ENCODE results near the gene DHRS7.

DHRS7 gene

DNA sequence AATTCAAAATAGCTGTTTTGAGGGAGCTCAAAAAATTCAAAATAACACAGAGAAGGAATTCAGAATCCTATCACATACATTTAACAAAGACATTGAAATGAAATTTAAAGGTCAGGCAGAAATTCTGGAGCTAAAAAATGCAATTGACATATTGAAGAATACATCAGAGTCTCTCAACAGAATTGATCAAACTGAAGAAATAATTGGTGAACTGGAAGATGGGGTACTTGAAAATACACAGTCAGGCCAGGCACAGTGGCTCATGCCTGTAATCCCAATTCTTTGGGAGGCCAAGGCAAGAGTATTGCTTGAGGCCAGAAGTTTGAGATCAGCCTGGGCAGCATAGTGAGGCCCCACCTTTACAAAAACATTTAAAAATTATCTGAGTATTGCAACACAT lies 34.1 kb upstream of the DHRS7 start:
- Histone ChIP-seq H3K27ac (no peak overlapping the region), H3K4me1 (ENCODE audit: control insufficient read depth in 1 of 2, insufficient read depth in 1 of 2, low read depth in 1 of 2, low read length in 1 of 2) (peaks cover 4 to 20% of the 10 kb centered on the region in 2 experiments), H3K9me3 (no peaks in the 10 kb centered on the region), H3K4me3 (ENCODE audit: low read depth in 1 of 2, low read length in 1 of 2) (no peak overlapping the region), H3K36me3 (no peaks in the 10 kb centered on the region), H3K27me3 (no peaks in the 10 kb centered on the region)
- TF ChIP-seq, protein P1, sequence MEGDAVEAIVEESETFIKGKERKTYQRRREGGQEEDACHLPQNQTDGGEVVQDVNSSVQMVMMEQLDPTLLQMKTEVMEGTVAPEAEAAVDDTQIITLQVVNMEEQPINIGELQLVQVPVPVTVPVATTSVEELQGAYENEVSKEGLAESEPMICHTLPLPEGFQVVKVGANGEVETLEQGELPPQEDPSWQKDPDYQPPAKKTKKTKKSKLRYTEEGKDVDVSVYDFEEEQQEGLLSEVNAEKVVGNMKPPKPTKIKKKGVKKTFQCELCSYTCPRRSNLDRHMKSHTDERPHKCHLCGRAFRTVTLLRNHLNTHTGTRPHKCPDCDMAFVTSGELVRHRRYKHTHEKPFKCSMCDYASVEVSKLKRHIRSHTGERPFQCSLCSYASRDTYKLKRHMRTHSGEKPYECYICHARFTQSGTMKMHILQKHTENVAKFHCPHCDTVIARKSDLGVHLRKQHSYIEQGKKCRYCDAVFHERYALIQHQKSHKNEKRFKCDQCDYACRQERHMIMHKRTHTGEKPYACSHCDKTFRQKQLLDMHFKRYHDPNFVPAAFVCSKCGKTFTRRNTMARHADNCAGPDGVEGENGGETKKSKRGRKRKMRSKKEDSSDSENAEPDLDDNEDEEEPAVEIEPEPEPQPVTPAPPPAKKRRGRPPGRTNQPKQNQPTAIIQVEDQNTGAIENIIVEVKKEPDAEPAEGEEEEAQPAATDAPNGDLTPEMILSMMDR (IDR thresholded peaks at IDR 0.05): no peak

DNA sequence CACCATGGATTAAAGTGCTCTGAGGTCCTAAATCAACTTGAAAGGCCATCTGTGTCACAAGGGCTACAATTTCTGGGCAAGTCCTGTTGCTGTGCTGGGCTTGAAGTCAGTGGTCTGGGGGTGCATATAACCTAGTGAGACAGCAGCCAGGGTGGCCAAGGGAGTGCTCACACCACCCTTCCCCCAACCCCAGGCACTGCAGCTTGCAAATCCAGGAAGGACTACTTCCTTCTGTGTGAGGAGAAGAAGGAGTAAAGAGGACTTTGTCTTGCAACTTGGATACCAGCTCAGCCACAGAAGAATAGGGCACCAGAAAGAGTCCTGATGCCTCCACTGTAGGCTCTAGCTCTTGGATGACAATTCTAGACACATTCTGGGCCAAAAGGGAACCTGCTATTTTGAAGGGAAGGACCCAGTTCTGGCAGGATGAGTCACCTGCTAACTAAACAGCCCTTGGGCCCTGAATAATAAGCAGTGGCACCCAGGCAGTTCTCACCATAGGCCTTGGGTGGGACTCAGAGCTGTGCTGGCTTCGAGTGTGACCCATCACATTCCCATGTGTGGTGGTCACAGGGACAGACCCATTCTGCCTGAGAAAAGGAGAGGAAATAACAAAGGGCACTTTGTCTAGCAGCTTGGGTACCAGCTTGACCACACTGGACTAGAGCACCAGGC lies 32.6 kb upstream of the DHRS7 start:
- TF ChIP-seq, protein P1 (IDR thresholded peaks at IDR 0.05): no peak
- peaks cover 0 to 14% of the 10 kb centered on the region in 2 experiments for H3K4me1 ChIP-seq (ENCODE audit: control insufficient read depth in 1 of 2, insufficient read depth in 1 of 2, low read depth in 1 of 2, low read length in 1 of 2)
- no peak overlapping the region for H3K4me3 ChIP-seq (ENCODE audit: low read depth in 1 of 2, low read length in 1 of 2)
- H3K27me3 ChIP-seq: no peaks in the 10 kb centered on the region
- H3K9me3 ChIP-seq: no peaks in the 10 kb centered on the region
- H3K36me3 ChIP-seq: no peaks in the 10 kb centered on the region
- no peak overlapping the region for H3K27ac ChIP-seq

- no peak overlapping the region for H3K4me3 ChIP-seq (ENCODE audit: low read depth in 1 of 2, low read length in 1 of 2)
- no peaks in the 10 kb centered on the region for H3K27me3 ChIP-seq
- H3K9me3 ChIP-seq: no peaks in the 10 kb centered on the region
- TF ChIP-seq, protein P1 (IDR thresholded peaks at IDR 0.05): no peak
- no peak overlapping the region for H3K27ac ChIP-seq
- H3K4me1 ChIP-seq (ENCODE audit: control insufficient read depth in 1 of 2, insufficient read depth in 1 of 2, low read depth in 1 of 2, low read length in 1 of 2): peaks cover 0 to 14% of the 10 kb centered on the region in 2 experiments
- H3K36me3 ChIP-seq: no peaks in the 10 kb centered on the region
Measured at GRCh38 chr14:60196291-60196690, 31.1 kb upstream of the DHRS7 start.

- Histone ChIP-seq H3K27me3 (no peaks in the 10 kb centered on the region), H3K27ac (no peak overlapping the region), H3K36me3 (no peaks in the 10 kb centered on the region), H3K4me3 (ENCODE audit: low read depth in 1 of 2, low read length in 1 of 2) (no peak overlapping the region), H3K4me1 (ENCODE audit: control insufficient read depth in 1 of 2, insufficient read depth in 1 of 2, low read depth in 1 of 2, low read length in 1 of 2) (peaks cover 0 to 14% of the 10 kb centered on the region in 2 experiments), H3K9me3 (no peaks in the 10 kb centered on the region)
- TF ChIP-seq, protein P1 (IDR thresholded peaks at IDR 0.05): no peak
Measured at GRCh38 chr14:60195179-60195810, 30.1 kb upstream of the DHRS7 start.

- no peaks in the 10 kb centered on the region for H3K27me3 ChIP-seq
- H3K9me3 ChIP-seq: no peaks in the 10 kb centered on the region
- TF ChIP-seq, protein P1 (IDR thresholded peaks at IDR 0.05): no peak
- no peaks in the 10 kb centered on the region for H3K36me3 ChIP-seq
- no peak overlapping the region for H3K27ac ChIP-seq
- no peaks in the 10 kb centered on the region for H3K4me1 ChIP-seq (ENCODE audit: control insufficient read depth in 1 of 2, insufficient read depth in 1 of 2, low read depth in 1 of 2, low read length in 1 of 2)
- H3K4me3 ChIP-seq (ENCODE audit: low read depth in 1 of 2, low read length in 1 of 2): no peak overlapping the region
Measured at GRCh38 chr14:60189923-60190840, 25.0 kb upstream of the DHRS7 start.

Measured in neutrophil (primary cell).